GM12891 (cell line): ENCODE data around the gene NUP93.

Source experiments
- PAX5 ChIP-seq: IDR thresholded peaks from 2 replicates; pipeline ENCODE4 v1.6.1; 2011; ENCODE audit warnings: low read length, moderate library complexity, mild to moderate bottlenecking; ENCODE audit not compliant: insufficient read depth, severe bottlenecking
- POLR2A ChIP-seq: IDR thresholded peaks from 2 replicates; pipeline ENCODE4 v1.6.1; 2011; ENCODE audit warnings: low read depth, low read length, control low read depth
- POLR2AphosphoS5 ChIP-seq: IDR thresholded peaks from 2 replicates; pipeline ENCODE4 v1.6.1; 2011; ENCODE audit warnings: low read depth, low read length, control low read depth
- POU2F2 ChIP-seq: IDR thresholded peaks from 2 replicates; pipeline ENCODE4 v1.6.1; 2011; ENCODE audit warnings: low read depth, mild to moderate bottlenecking, control low read depth, low read length, moderate library complexity
- SPI1 ChIP-seq: IDR thresholded peaks from 2 replicates; pipeline ENCODE4 v1.6.1; 2011; ENCODE audit warnings: low read depth, low read length, control low read depth
- TAF1 ChIP-seq: IDR thresholded peaks from 2 replicates; pipeline ENCODE4 v1.6.1; 2011; ENCODE audit warnings: low read depth, low read length, control low read depth

DNA sequence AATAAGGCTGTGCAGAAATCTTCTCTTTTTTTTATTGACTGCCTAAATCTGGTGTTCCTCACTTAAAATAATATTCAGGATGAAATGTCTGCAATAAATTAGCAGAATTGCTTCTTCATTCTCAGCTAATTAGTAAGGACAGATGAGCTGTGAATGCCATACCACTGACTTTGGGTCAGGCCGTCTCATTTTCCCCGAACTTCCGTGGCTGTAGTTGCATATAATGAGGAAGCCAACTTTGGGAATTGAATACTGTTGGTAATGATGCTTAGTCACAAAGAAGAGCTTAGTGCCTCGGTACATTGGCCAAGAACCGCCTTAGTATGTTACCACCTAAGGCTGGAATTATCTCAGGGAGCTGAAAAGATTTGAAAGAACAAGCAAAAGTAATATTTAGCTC, 47.6 kb downstream of the NUP93 start:
- TF ChIP-seq POLR2A (no peak), SPI1 (no peak), POLR2AphosphoS5 (no peak), PAX5 (no peak), TAF1 (no peak), POU2F2 (no peak)
